ENCODE data around the gene ASAP2.
"Not testable (repeated sequence)": the region's sequence is repeated elsewhere in the genome, so short reads cannot be mapped to it uniquely, and the experiment has no call there.

Gene ASAP2

DNA sequence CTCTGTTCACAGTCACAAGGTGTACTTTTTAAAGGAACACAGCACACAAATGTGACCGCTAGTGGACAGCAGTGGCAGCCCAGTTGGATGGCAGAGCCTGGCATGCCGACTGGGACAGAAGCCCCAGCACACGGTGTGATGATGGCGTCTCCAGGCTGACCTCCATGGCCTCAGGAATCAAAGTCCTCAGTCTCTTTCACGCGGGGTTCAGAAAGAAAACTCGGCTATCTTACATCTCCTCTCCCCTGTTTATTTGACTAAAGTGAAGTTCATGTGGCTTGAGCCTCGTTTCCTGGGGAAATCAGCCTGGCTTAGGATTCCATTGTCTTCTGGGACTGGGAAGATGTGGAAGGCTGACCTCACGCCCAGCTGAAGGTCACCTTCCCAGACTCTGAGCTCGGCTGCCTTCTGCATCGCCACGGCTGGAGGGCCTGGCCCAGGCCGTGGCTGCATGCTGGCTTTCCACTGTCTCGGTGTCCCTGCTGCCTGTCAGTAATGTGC, 56.1 kb downstream of the ASAP2 start:
- peaks cover 17% of the 10 kb centered on the region for H3K79me2 ChIP-seq (ENCODE audit: insufficient read depth, low read length)
- no peak overlapping the region for H2AFZ ChIP-seq (ENCODE audit: low read depth, low read length)
- H3K27me3 ChIP-seq (ENCODE audit: insufficient read depth, low read length, poor library complexity) = no peaks in the 10 kb centered on the region
- DNase-seq (no peak), ATAC-seq (ENCODE audit: insufficient read depth, low read depth) (no peak)
- H3K9ac ChIP-seq (ENCODE audit: low read depth, low read length) = no peak overlapping the region
- no peak overlapping the region for H3K4me3 ChIP-seq (ENCODE audit: low read depth in 1 of 2, low read length in 2 of 2)
- no peak overlapping the region for H3K4me2 ChIP-seq (ENCODE audit: insufficient read depth, low read length)
- no peaks in the 10 kb centered on the region for H3K36me3 ChIP-seq (ENCODE audit: insufficient read depth, low read length)
- peaks cover 19% of the 10 kb centered on the region for H3K4me1 ChIP-seq (ENCODE audit: insufficient read depth, low read length)
- H3K9me3 ChIP-seq (ENCODE audit: insufficient read depth, low read length, severe bottlenecking) = no peaks in the 10 kb centered on the region
- H3K27ac ChIP-seq (ENCODE audit: low read length) = no peak overlapping the region
- peaks cover 28% of the 10 kb centered on the region for H4K20me1 ChIP-seq (ENCODE audit: insufficient read depth, low read length)
- no peak for TF ChIP-seq EZH2 (IDR thresholded peaks at IDR 0.05; ENCODE audit: borderline replicate concordance, low read depth, low read length, severe bottlenecking)
- TF ChIP-seq, protein P1, sequence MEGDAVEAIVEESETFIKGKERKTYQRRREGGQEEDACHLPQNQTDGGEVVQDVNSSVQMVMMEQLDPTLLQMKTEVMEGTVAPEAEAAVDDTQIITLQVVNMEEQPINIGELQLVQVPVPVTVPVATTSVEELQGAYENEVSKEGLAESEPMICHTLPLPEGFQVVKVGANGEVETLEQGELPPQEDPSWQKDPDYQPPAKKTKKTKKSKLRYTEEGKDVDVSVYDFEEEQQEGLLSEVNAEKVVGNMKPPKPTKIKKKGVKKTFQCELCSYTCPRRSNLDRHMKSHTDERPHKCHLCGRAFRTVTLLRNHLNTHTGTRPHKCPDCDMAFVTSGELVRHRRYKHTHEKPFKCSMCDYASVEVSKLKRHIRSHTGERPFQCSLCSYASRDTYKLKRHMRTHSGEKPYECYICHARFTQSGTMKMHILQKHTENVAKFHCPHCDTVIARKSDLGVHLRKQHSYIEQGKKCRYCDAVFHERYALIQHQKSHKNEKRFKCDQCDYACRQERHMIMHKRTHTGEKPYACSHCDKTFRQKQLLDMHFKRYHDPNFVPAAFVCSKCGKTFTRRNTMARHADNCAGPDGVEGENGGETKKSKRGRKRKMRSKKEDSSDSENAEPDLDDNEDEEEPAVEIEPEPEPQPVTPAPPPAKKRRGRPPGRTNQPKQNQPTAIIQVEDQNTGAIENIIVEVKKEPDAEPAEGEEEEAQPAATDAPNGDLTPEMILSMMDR (IDR thresholded peaks at IDR 0.05; ENCODE audit: borderline replicate concordance, extremely low read depth, low read length, poor library complexity, severe bottlenecking) = no peak

DNA sequence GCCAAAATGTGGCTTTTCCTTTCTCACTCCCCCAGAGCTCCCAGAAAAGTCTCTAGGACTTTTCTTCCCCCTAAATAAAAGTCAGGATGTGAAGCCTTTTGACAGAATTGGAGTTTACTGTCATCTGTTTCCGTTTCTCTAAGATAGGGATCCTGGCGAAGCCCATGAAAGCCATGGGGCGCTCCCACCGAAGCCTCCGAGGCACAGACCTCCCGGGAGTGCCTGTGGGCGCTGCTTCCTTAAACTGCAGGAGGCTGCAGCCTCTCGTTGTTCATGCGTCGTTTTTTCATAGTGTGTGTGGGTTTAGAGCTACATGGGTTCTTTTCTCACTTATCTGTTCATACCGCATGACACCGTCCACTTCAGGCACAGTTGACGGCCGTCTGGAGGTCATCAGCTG, 56.8 kb downstream of the ASAP2 start:
- DNase-seq = no peak
- Histone ChIP-seq H3K4me3 (ENCODE audit: low read depth in 1 of 2, low read length in 2 of 2) (no peak overlapping the region), H3K27me3 (ENCODE audit: insufficient read depth, low read length, poor library complexity) (no peaks in the 10 kb centered on the region), H3K9me3 (ENCODE audit: insufficient read depth, low read length, severe bottlenecking) (no peaks in the 10 kb centered on the region), H3K36me3 (ENCODE audit: insufficient read depth, low read length) (no peaks in the 10 kb centered on the region), H3K79me2 (ENCODE audit: insufficient read depth, low read length) (peaks cover 15% of the 10 kb centered on the region), H3K4me1 (ENCODE audit: insufficient read depth, low read length) (peaks cover 13% of the 10 kb centered on the region), H3K4me2 (ENCODE audit: insufficient read depth, low read length) (no peak overlapping the region), H3K9ac (ENCODE audit: low read depth, low read length) (no peak overlapping the region), H4K20me1 (ENCODE audit: insufficient read depth, low read length) (peaks cover 28% of the 10 kb centered on the region), H2AFZ (ENCODE audit: low read depth, low read length) (no peak overlapping the region), H3K27ac (ENCODE audit: low read length) (no peak overlapping the region)
- TF ChIP-seq EZH2 (IDR thresholded peaks at IDR 0.05; ENCODE audit: borderline replicate concordance, low read depth, low read length, severe bottlenecking) = no peak
- TF ChIP-seq, protein P1 (IDR thresholded peaks at IDR 0.05; ENCODE audit: borderline replicate concordance, extremely low read depth, low read length, poor library complexity, severe bottlenecking) = no peak
- ATAC-seq (ENCODE audit: insufficient read depth, low read depth) = no peak

DNA sequence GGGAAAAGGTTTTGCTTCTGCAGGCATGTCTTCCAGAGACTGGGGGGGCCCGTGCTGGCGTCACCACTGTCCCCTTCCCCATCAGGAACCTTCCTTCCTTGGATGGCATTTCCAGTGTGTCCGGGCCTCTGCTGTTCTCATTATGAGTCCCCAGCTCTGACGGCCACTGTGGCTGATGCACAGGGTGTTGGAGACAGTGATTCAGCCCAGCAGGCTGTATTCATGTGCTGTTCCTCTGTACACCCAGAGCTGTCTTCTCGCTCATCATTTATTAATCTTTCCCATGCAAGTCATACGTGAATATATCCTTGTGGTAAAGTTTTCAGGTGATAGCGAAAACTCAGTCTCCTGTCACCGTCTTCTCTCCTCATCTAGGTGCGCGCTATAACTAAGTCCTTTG, 57.7 kb downstream of the ASAP2 start:
- Histone ChIP-seq H3K9ac (ENCODE audit: low read depth, low read length) (no peak overlapping the region), H3K4me3 (ENCODE audit: low read depth in 1 of 2, low read length in 2 of 2) (no peak overlapping the region), H3K79me2 (ENCODE audit: insufficient read depth, low read length) (peaks cover 16% of the 10 kb centered on the region), H3K9me3 (ENCODE audit: insufficient read depth, low read length, severe bottlenecking) (no peaks in the 10 kb centered on the region), H2AFZ (ENCODE audit: low read depth, low read length) (no peak overlapping the region), H3K27me3 (ENCODE audit: insufficient read depth, low read length, poor library complexity) (no peaks in the 10 kb centered on the region), H4K20me1 (ENCODE audit: insufficient read depth, low read length) (peaks cover 29% of the 10 kb centered on the region), H3K27ac (ENCODE audit: low read length) (no peak overlapping the region), H3K4me1 (ENCODE audit: insufficient read depth, low read length) (peaks cover 4% of the 10 kb centered on the region), H3K4me2 (ENCODE audit: insufficient read depth, low read length) (no peak overlapping the region), H3K36me3 (ENCODE audit: insufficient read depth, low read length) (no peaks in the 10 kb centered on the region)
- ATAC-seq (ENCODE audit: insufficient read depth, low read depth) (no peak), DNase-seq (no peak)
- TF ChIP-seq EZH2 (IDR thresholded peaks at IDR 0.05; ENCODE audit: borderline replicate concordance, low read depth, low read length, severe bottlenecking) = no peak
- TF ChIP-seq, protein P1 (IDR thresholded peaks at IDR 0.05; ENCODE audit: borderline replicate concordance, extremely low read depth, low read length, poor library complexity, severe bottlenecking) = no peak

DNA sequence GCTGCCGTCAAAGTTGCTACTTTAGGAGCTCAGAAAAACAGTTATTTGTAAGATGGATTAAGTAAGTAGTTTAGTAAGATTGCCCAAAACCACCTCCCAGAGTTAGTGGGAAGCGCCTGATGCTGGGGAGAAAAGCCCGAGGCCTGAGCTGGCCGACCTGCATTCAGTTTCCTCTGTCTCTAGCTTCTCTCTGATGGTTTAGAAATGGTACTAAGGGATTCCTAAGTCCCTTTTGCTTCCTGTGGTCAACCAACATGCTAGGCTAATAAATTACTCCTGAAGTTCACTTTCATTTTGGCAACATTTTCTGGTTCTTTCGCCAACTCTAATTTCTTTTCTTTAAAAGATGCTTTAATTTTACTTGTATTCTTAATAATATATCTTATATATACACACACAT, 60.1 kb downstream of the ASAP2 start:
- Histone ChIP-seq H3K4me1 (ENCODE audit: insufficient read depth, low read length) (no peaks in the 10 kb centered on the region), H2AFZ (ENCODE audit: low read depth, low read length) (no peak overlapping the region), H3K4me2 (ENCODE audit: insufficient read depth, low read length) (no peak overlapping the region), H3K4me3 (ENCODE audit: low read depth in 1 of 2, low read length in 2 of 2) (no peak overlapping the region), H3K9me3 (ENCODE audit: insufficient read depth, low read length, severe bottlenecking) (no peaks in the 10 kb centered on the region), H3K36me3 (ENCODE audit: insufficient read depth, low read length) (no peaks in the 10 kb centered on the region), H4K20me1 (ENCODE audit: insufficient read depth, low read length) (peaks cover 20% of the 10 kb centered on the region), H3K79me2 (ENCODE audit: insufficient read depth, low read length) (peaks cover 8% of the 10 kb centered on the region; the same call in 1 of the 2 replicates), H3K9ac (ENCODE audit: low read depth, low read length) (no peak overlapping the region), H3K27me3 (ENCODE audit: insufficient read depth, low read length, poor library complexity) (no peaks in the 10 kb centered on the region), H3K27ac (ENCODE audit: low read length) (no peak overlapping the region)
- no peak for TF ChIP-seq EZH2 (IDR thresholded peaks at IDR 0.05; ENCODE audit: borderline replicate concordance, low read depth, low read length, severe bottlenecking)
- TF ChIP-seq, protein P1 (IDR thresholded peaks at IDR 0.05; ENCODE audit: borderline replicate concordance, extremely low read depth, low read length, poor library complexity, severe bottlenecking) = no peak
- DNase-seq (no peak), ATAC-seq (ENCODE audit: insufficient read depth, low read depth) (no peak)

DNA sequence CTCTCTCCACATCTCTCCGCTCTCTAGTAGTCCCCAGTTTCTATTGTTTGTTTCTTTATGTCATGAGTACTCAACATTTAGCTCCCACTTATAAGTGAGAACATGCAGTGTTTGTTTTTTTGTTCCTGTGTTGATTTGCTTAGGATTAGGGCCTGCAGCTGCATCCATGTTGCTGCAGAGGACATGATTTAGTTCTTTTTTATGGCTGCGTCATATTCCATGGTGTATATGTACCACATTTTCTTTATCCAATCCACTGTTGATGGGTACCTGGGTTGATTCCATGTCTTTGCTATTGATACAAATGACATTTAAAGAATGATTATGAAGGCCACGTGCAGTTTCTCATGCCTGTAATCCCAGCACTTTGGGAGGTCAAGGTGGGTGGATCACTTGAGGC, 60.7 kb downstream of the ASAP2 start:
- not testable (repeated sequence) for H3K36me3 ChIP-seq (ENCODE audit: insufficient read depth, low read length); H3K4me2 ChIP-seq (ENCODE audit: insufficient read depth, low read length); H3K27me3 ChIP-seq (ENCODE audit: insufficient read depth, low read length, poor library complexity); H3K4me1 ChIP-seq (ENCODE audit: insufficient read depth, low read length); DNase-seq; H3K4me3 ChIP-seq (ENCODE audit: low read depth in 1 of 2, low read length in 2 of 2); H3K9me3 ChIP-seq (ENCODE audit: insufficient read depth, low read length, severe bottlenecking); H2AFZ ChIP-seq (ENCODE audit: low read depth, low read length); H3K27ac ChIP-seq (ENCODE audit: low read length); ATAC-seq (ENCODE audit: insufficient read depth, low read depth); H3K9ac ChIP-seq (ENCODE audit: low read depth, low read length)
- peaks cover 10% of the 10 kb centered on the region; the same call in 1 of the 2 replicates for H3K79me2 ChIP-seq (ENCODE audit: insufficient read depth, low read length)
- H4K20me1 ChIP-seq (ENCODE audit: insufficient read depth, low read length) = peaks cover 18% of the 10 kb centered on the region
